ENCODE results near the gene MEF2B. TPM values are rescaled to one million over a fixed set of nuclear protein-coding genes. Genes with fewer than 3 reads are reported as not detected.

The MEF2B gene
- total and polyA plus RNA-seq, 7 experiments from 2014 or later: 0.27 to 6.4 (median 4.0) TPM; not detected in 1

DNA sequence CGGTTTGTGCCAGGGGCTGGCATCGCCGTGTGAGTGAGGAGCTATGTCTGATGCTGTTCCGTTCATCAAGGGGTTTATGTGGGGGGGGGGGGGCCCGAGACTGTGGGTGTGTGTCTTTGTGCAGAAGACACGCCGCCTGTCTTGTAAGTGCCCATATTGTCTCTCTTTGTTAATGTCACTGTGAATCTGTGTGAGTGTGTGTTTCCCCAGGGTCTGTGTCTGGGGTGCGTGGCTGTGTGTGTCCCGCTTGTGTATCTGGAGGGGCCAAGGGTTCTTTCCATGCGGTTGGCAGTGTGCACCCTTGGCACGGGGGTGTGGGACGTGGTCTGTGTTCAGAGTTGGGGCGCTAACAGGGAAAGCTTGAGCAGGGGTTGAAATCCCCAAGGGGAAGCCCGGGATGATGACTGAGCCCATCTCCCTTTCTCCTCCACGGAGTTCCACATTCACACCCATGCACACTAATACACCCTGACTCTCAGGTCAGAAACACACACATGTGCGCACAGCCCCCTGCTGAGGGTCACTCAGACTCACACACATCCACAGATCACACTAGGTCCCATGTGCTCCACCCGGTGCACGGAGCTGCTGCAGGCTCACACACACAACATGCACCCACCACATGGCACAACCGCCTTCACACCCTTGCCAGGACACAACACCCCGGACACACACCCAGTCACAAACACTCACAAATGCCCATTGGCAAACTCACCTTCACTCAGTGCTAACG lies 43.5 kb upstream of the MEF2B start:
- Mint-ChIP-seq H3K4me1 (peaks cover 0 to 14% (median 0%) of the 10 kb centered on the region in 7 donors), H3K4me3 (no peak overlapping the region), H3K9me3 (peaks cover 0 to 2% (median 0%) of the 10 kb centered on the region in 11 donors), H3K27ac (no peak overlapping the region), H3K36me3 (peaks cover 0 to 5% (median 0%) of the 10 kb centered on the region in 5 donors), H3K27me3 (peaks cover 45 to 66% (median 52%) of the 10 kb centered on the region in 5 donors)
- peaks cover 2 to 11% of the 10 kb centered on the region in 2 donors for H3K27me3 ChIP-seq (ENCODE audit: control insufficient read depth in 2 of 2, insufficient read depth in 2 of 2, low read length in 2 of 2)
- CTCF ChIA-PET: no interaction called here
- no peaks in the 10 kb centered on the region for H3K9me3 ChIP-seq (ENCODE audit: control insufficient read depth in 2 of 3, low read length in 3 of 3)
- ATAC-seq (no peak), DNase-seq (no peak)
- no peak overlapping the region for H3K4me3 ChIP-seq (ENCODE audit: low read length)
- no peak overlapping the region for H3K27ac ChIP-seq (ENCODE audit: low read depth, low read length)
- intact Hi-C loops (cut with micrococcal nuclease): no loop called here
- no peaks in the 10 kb centered on the region for H3K36me3 ChIP-seq (ENCODE audit: control insufficient read depth in 2 of 3, insufficient read depth in 3 of 3, low read length in 3 of 3)
- POLR2A ChIA-PET: no interaction called here
- no peaks in the 10 kb centered on the region for H3K4me1 ChIP-seq (ENCODE audit: control insufficient read depth in 2 of 2, insufficient read depth in 2 of 2, low read length in 2 of 2)

DNA sequence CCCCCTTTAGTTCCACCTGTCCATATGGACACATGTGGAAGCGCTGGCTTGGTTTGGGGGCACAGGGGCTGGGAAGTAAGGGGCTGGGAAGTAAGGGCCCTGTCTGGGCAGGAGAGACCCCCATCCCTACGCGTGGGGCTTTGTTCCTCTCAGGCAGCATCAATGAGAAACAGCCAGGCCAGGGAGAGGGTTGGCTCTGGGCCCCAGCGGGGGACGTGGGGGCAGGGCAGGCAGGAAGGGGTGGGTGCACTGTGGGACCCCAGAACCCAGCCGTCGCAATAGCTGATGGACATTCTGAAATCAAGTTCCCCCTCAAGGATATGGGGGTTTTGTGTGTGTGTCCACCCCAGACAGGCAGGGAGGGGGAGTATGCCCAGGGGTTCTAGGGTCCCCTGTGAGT lies 42.9 kb upstream of the MEF2B start:
- CTCF ChIA-PET: no interaction called here
- intact Hi-C loops (cut with micrococcal nuclease): no loop called here
- POLR2A ChIA-PET: no interaction called here
- Mint-ChIP-seq H3K27ac (no peak overlapping the region), H3K36me3 (peaks cover 0 to 5% (median 0%) of the 10 kb centered on the region in 5 donors), H3K27me3 (peaks cover 45 to 66% (median 52%) of the 10 kb centered on the region in 5 donors), H3K4me1 (peaks cover under 1 to 14% (median under 1%) of the 10 kb centered on the region in 7 donors), H3K4me3 (no peak overlapping the region), H3K9me3 (peaks cover 0 to 2% (median 0%) of the 10 kb centered on the region in 11 donors)
- Histone ChIP-seq H3K4me3 (ENCODE audit: low read length) (no peak overlapping the region), H3K36me3 (ENCODE audit: control insufficient read depth in 2 of 3, insufficient read depth in 3 of 3, low read length in 3 of 3) (no peaks in the 10 kb centered on the region), H3K9me3 (ENCODE audit: control insufficient read depth in 2 of 3, low read length in 3 of 3) (no peaks in the 10 kb centered on the region), H3K27me3 (ENCODE audit: control insufficient read depth in 2 of 2, insufficient read depth in 2 of 2, low read length in 2 of 2) (peaks cover 2 to 11% of the 10 kb centered on the region in 2 donors), H3K27ac (ENCODE audit: low read depth, low read length) (no peak overlapping the region), H3K4me1 (ENCODE audit: control insufficient read depth in 2 of 2, insufficient read depth in 2 of 2, low read length in 2 of 2) (peaks cover 0 to 1% of the 10 kb centered on the region in 2 donors)
- ATAC-seq: no peak
- no peak for DNase-seq

GRCh38 chr19:19211499-19212420 lies 41.7 kb upstream of the MEF2B start, which contains the start of gene NCAN:
TSS of gene NCAN (plus strand) at chr19:19211958. CDS start at chr19:19216954, 4,996 bp downstream.
- no peak within 1 kb of the TSS for H3K27ac Mint-ChIP-seq
- ATAC-seq (no peak), DNase-seq (no peak)
- ChIA-PET CTCF (no interaction called here), POLR2A (no interaction called here)
- Histone ChIP-seq H3K4me3 (ENCODE audit: low read length) (no peak within 1 kb of the TSS), H3K27me3 (ENCODE audit: control insufficient read depth in 2 of 2, insufficient read depth in 2 of 2, low read length in 2 of 2) (peaks cover 2 to 11% of the 10 kb centered on the region in 2 donors), H3K4me1 (ENCODE audit: control insufficient read depth in 2 of 2, insufficient read depth in 2 of 2, low read length in 2 of 2) (peaks cover 11% of the 10 kb centered on the region in 2 donors), H3K27ac (ENCODE audit: low read depth, low read length) (no peak within 1 kb of the TSS), H3K36me3 (ENCODE audit: control insufficient read depth in 2 of 3, insufficient read depth in 3 of 3, low read length in 3 of 3) (no peaks in the 10 kb centered on the region), H3K9me3 (ENCODE audit: control insufficient read depth in 2 of 3, low read length in 3 of 3) (no peaks in the 10 kb centered on the region)
- H3K4me3 Mint-ChIP-seq: no peak within 1 kb of the TSS
- H3K27me3 Mint-ChIP-seq: peaks cover 42 to 58% (median 51%) of the 10 kb centered on the region in 5 donors
- peaks cover 0 to 12% (median 0%) of the 10 kb centered on the region in 5 donors for H3K36me3 Mint-ChIP-seq
- peaks cover 12 to 25% (median 12%) of the 10 kb centered on the region in 7 donors for H3K4me1 Mint-ChIP-seq
- H3K9me3 Mint-ChIP-seq: peaks cover 0 to 12% (median 0%) of the 10 kb centered on the region in 11 donors
- intact Hi-C loops (cut with micrococcal nuclease): no loop called here

GRCh38 chr19:19209372-19209771 lies 39.3 kb upstream of the MEF2B start:
- ChIA-PET POLR2A (no interaction called here), CTCF (no interaction called here)

DNA sequence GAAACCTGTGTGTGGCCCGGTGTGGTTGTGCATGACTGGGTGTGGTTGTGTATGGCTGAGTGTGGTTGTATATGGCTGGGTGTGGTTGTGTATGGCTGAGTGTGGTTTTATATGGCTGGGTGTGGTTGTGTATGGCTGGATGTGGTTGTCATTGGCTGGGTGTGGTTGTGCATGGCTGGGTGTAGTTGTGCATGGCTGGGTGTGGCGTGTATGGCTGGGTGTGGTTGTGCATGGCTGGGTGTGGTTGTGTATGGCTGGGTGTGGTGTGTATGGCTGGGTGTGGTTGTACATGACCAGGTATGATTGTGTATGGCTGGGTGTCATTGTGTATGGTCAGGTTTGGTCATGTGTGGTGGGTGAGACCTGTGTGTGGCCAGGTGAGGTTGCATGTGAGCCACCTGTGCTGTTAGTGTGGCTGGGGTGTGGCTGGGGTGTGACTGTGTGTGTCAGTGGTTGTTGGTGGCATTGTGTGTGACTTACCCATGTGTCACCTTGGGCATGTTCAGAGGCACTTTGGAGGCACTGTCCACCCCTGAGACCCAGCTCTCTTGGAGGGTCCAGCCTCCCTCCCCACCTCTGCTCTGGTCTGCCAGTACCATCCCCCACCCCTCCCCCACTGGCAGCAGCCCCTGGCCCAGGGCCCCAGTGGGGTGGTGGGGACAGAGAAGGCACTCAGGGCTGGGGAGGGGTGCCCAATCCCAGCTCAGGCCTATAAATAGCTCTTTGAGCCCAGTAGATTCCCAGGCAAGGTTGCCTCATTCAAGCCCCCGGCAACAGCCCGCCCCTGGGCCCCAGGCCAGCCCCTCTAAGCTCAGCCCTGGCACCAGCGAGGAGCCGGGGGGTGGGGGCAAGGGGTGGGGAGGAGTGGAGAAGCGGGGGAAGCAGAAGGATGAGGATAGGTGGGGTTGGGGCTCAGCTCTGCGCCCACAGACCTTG lies 37.8 kb upstream of the MEF2B start:
- no peaks in the 10 kb centered on the region for H3K9me3 ChIP-seq (ENCODE audit: control insufficient read depth in 2 of 3, low read length in 3 of 3)
- ChIA-PET CTCF (interaction anchor here (0.8 kb wide), 1 partner anchor 14 kb away, joined by 4 read pairs; no protein-coding TSS in a partner anchor), POLR2A (no interaction called here)
- H3K36me3 ChIP-seq (ENCODE audit: control insufficient read depth in 2 of 3, insufficient read depth in 3 of 3, low read length in 3 of 3): no peaks in the 10 kb centered on the region
- no peak for ATAC-seq
- peaks cover 2 to 6% of the 10 kb centered on the region in 2 donors for H3K27me3 ChIP-seq (ENCODE audit: control insufficient read depth in 2 of 2, insufficient read depth in 2 of 2, low read length in 2 of 2)
- H3K27ac ChIP-seq (ENCODE audit: low read depth, low read length): no peak overlapping the region
- Mint-ChIP-seq H3K4me3 (peak overlapping the region in 5 of 10 donors; percentile 26 to 70 (median 42)), H3K27ac (peak overlapping the region in 3 of 9 donors; percentile 33 to 69 (median 51)), H3K36me3 (peaks cover 0 to 13% (median 0%) of the 10 kb centered on the region in 5 donors), H3K9me3 (peaks cover 0 to 12% (median 0%) of the 10 kb centered on the region in 11 donors), H3K27me3 (peaks cover 15 to 27% (median 25%) of the 10 kb centered on the region in 5 donors), H3K4me1 (peaks cover 17 to 29% (median 20%) of the 10 kb centered on the region in 7 donors)
- intact Hi-C loops (cut with micrococcal nuclease): no loop called here
- peaks cover 13 to 14% of the 10 kb centered on the region in 2 donors for H3K4me1 ChIP-seq (ENCODE audit: control insufficient read depth in 2 of 2, insufficient read depth in 2 of 2, low read length in 2 of 2)
- H3K4me3 ChIP-seq (ENCODE audit: low read length): no peak overlapping the region
- DNase-seq: no peak

More at GRCh38 chr19:19209372-19209771, 39.3 kb upstream of the MEF2B start:
- peaks cover 11 to 13% of the 10 kb centered on the region in 2 donors for H3K4me1 ChIP-seq (ENCODE audit: control insufficient read depth in 2 of 2, insufficient read depth in 2 of 2, low read length in 2 of 2)
- intact Hi-C loops (cut with micrococcal nuclease): no loop called here
- H3K27ac ChIP-seq (ENCODE audit: low read depth, low read length): no peak overlapping the region
- Mint-ChIP-seq H3K27me3 (peaks cover 29 to 42% (median 38%) of the 10 kb centered on the region in 5 donors), H3K4me3 (no peak overlapping the region), H3K36me3 (peaks cover 0 to 13% (median 0%) of the 10 kb centered on the region in 5 donors), H3K9me3 (peaks cover 0 to 12% (median 0%) of the 10 kb centered on the region in 11 donors), H3K4me1 (peaks cover 14 to 25% (median 18%) of the 10 kb centered on the region in 7 donors), H3K27ac (no peak overlapping the region)
- H3K36me3 ChIP-seq (ENCODE audit: control insufficient read depth in 2 of 3, insufficient read depth in 3 of 3, low read length in 3 of 3): no peaks in the 10 kb centered on the region
- DNase-seq (no peak), ATAC-seq (no peak)
- H3K27me3 ChIP-seq (ENCODE audit: control insufficient read depth in 2 of 2, insufficient read depth in 2 of 2, low read length in 2 of 2): peaks cover 2 to 11% of the 10 kb centered on the region in 2 donors
- H3K4me3 ChIP-seq (ENCODE audit: low read length): no peak overlapping the region
- no peaks in the 10 kb centered on the region for H3K9me3 ChIP-seq (ENCODE audit: control insufficient read depth in 2 of 3, low read length in 3 of 3)

Data from naive thymus-derived CD4-positive, alpha-beta T cell (primary cell).